H9 (cell line): ENCODE measurements around the gene EXOC2. TPM values are rescaled to one million over a fixed set of nuclear protein-coding genes. Genes with fewer than 3 reads are reported as not detected.

Experiments
- DNase-seq: peaks from one replicate; pipeline ENCODE4 v3.0.0-alpha.2; 2017
- H2AFZ ChIP-seq: one replicate; pipeline ENCODE4 v1.6.1; 2013; ENCODE audit warnings: mild to moderate bottlenecking, low read length, control low read depth, moderate library complexity
- H2AK5ac ChIP-seq: 2 replicates; pipeline ENCODE4 v1.6.1; 2013; ENCODE audit warnings: low read length, control low read depth, mixed read lengths; ENCODE audit not compliant: insufficient read length
- H2BK120ac ChIP-seq: one replicate; pipeline ENCODE4 v1.6.1; 2013; ENCODE audit warnings: low read depth, mild to moderate bottlenecking, low read length, control low read depth, inconsistent platforms; ENCODE audit not compliant: poor library complexity, severe bottlenecking
- H2BK12ac ChIP-seq: 2 replicates; pipeline ENCODE4 v1.6.1; 2013; ENCODE audit warnings: low read length, control low read depth, mixed read lengths, low read depth; ENCODE audit not compliant: insufficient read length
- H2BK15ac ChIP-seq: 2 replicates; pipeline ENCODE4 v1.6.1; 2013; ENCODE audit warnings: low read depth, low read length, control low read depth
- H2BK20ac ChIP-seq: one replicate; pipeline ENCODE4 v1.6.1; 2013; ENCODE audit warnings: low read depth, mild to moderate bottlenecking, low read length, control low read depth, inconsistent platforms; ENCODE audit not compliant: poor library complexity, severe bottlenecking
- H2BK5ac ChIP-seq: 2 replicates; pipeline ENCODE4 v1.6.1; 2013; ENCODE audit warnings: low read length, control low read depth, mixed read lengths; ENCODE audit not compliant: insufficient read length
- H3K14ac ChIP-seq: 2 replicates; pipeline ENCODE4 v1.6.1; 2013; ENCODE audit warnings: low read length, control low read depth; ENCODE audit not compliant: insufficient read depth
- H3K18ac ChIP-seq: 2 replicates; pipeline ENCODE4 v1.6.1; 2013; ENCODE audit warnings: low read depth, mild to moderate bottlenecking, mixed read lengths, low read length, control low read depth; ENCODE audit not compliant: insufficient read length
- H3K23ac ChIP-seq: 2 replicates; pipeline ENCODE4 v1.6.1; 2013; ENCODE audit warnings: low read length, control low read depth, mixed read lengths, low read depth; ENCODE audit not compliant: insufficient read length
- H3K23me2 ChIP-seq: 2 replicates; pipeline ENCODE4 v1.6.1; 2013; ENCODE audit warnings: low read depth, mild to moderate bottlenecking, mixed read lengths, low read length, control low read depth; ENCODE audit not compliant: insufficient read length, poor library complexity, severe bottlenecking
- H3K27ac ChIP-seq: 2 replicates; pipeline ENCODE4 v1.5.1; 2013; ENCODE audit warnings: low read length, control low read depth, mixed read lengths, low read depth; ENCODE audit not compliant: insufficient read length
- H3K27me3 ChIP-seq: 2 replicates; pipeline ENCODE4 v1.6.1; 2013; ENCODE audit warnings: low read length, control low read depth, inconsistent platforms; ENCODE audit not compliant: insufficient read depth
- H3K4ac ChIP-seq: 2 replicates; pipeline ENCODE4 v1.6.1; 2013; ENCODE audit warnings: low read depth, mild to moderate bottlenecking, control low read depth, inconsistent platforms, low read length, moderate library complexity
- H3K4me1 ChIP-seq: 2 replicates; pipeline ENCODE4 v1.6.1; 2013; ENCODE audit warnings: low read length, control low read depth, inconsistent platforms; ENCODE audit not compliant: insufficient read depth
- H3K4me2 ChIP-seq: 2 replicates; pipeline ENCODE4 v1.6.1; 2013; ENCODE audit warnings: low read length, control low read depth, mixed read lengths; ENCODE audit not compliant: insufficient read length, insufficient read depth
- H3K56ac ChIP-seq: 2 replicates; pipeline ENCODE4 v1.6.1; 2013; ENCODE audit warnings: low read depth, mild to moderate bottlenecking, mixed read lengths, low read length, control low read depth; ENCODE audit not compliant: insufficient read length
- H3K79me1 ChIP-seq: 2 replicates; pipeline ENCODE4 v1.6.1; 2013; ENCODE audit warnings: low read depth, mild to moderate bottlenecking, moderate library complexity, low read length, control low read depth, inconsistent platforms; ENCODE audit not compliant: insufficient read depth, poor library complexity, severe bottlenecking
- H3K79me2 ChIP-seq: 2 replicates; pipeline ENCODE4 v1.6.1; 2013; ENCODE audit warnings: low read length, control low read depth, inconsistent platforms; ENCODE audit not compliant: insufficient read depth
- H3K9ac ChIP-seq: 2 replicates; pipeline ENCODE4 v1.6.1; 2013; ENCODE audit warnings: low read length, control low read depth, mixed read lengths; ENCODE audit not compliant: insufficient read length; ENCODE audit errors: extremely low read depth
- H3K9me3 ChIP-seq: one replicate; pipeline ENCODE4 v1.6.1; 2013; ENCODE audit warnings: low read depth, low read length, inconsistent platforms; ENCODE audit not compliant: control insufficient read depth
- H3T11ph ChIP-seq: one replicate; pipeline ENCODE4 v1.6.1; 2013; ENCODE audit warnings: mild to moderate bottlenecking, low read length, control low read depth, inconsistent platforms
- H4K20me1 ChIP-seq: one replicate; pipeline ENCODE4 v1.6.1; 2013; ENCODE audit not compliant: control insufficient read depth, insufficient read length, insufficient read depth
- H4K5ac ChIP-seq: 2 replicates; pipeline ENCODE4 v1.6.1; 2013; ENCODE audit warnings: low read depth, mild to moderate bottlenecking, mixed read lengths, low read length, control low read depth; ENCODE audit not compliant: insufficient read length
- H4K8ac ChIP-seq: replicated peaks from 2 replicates; pipeline ENCODE4 v1.6.1; 2013; ENCODE audit warnings: low read length, control low read depth, mixed read lengths, low read depth; ENCODE audit not compliant: insufficient read length
- H4K91ac ChIP-seq: 2 replicates; pipeline ENCODE4 v1.6.1; 2013; ENCODE audit warnings: low read depth, mild to moderate bottlenecking, moderate library complexity, mixed read lengths, low read length, control low read depth; ENCODE audit not compliant: insufficient read length
- H3K27ac Mint-ChIP-seq, 3 experiments: 2 replicates in 2 of 3; 3 replicates in 1 of 3; pipeline ENCODE4 v1.8.0; 2020 to 2021; ENCODE audit warnings: mixed read lengths in 3 of 3, mild to moderate bottlenecking in 1 of 3, moderate library complexity in 1 of 3
- H3K27me3 Mint-ChIP-seq: 2 replicates; pipeline ENCODE4 v1.8.0; 2021; ENCODE audit warnings: low read depth, mild to moderate bottlenecking, moderate library complexity, mixed read lengths
- H3K36me3 Mint-ChIP-seq, 3 experiments: 2 replicates in 2 of 3; 3 replicates in 1 of 3; pipeline ENCODE4 v1.8.0; 2020 to 2021; ENCODE audit warnings: low read depth in 3 of 3, mixed read lengths in 3 of 3; ENCODE audit not compliant: insufficient read depth in 1 of 3
- H3K4me1 Mint-ChIP-seq, 2 experiments: 2 replicates each; pipeline ENCODE4 v1.8.0; 2020; ENCODE audit warnings: mixed read lengths in 2 of 2
- H3K4me3 Mint-ChIP-seq, 2 experiments: 2 replicates in 1 of 2; 3 replicates in 1 of 2; pipeline ENCODE4 v1.8.0; 2020 to 2021; ENCODE audit warnings: mild to moderate bottlenecking in 2 of 2, mixed read lengths in 2 of 2, moderate library complexity in 1 of 2
- H3K9me3 Mint-ChIP-seq, 2 experiments: 2 replicates in 1 of 2; 3 replicates in 1 of 2; pipeline ENCODE4 v1.8.0; 2020; ENCODE audit warnings: mild to moderate bottlenecking in 2 of 2, mixed read lengths in 2 of 2, moderate library complexity in 1 of 2
- WGBS: extraction: QIAGEN DNeasy Blood & Tissue Kit; methylation state at CpG from one replicate; pipeline ENCODE4 v1.1.7; 2013; ENCODE audit warnings: missing lambda C conversion rate, low lambda C conversion rate, mixed read lengths; ENCODE audit not compliant: insufficient read length; ENCODE audit errors: extremely low coverage; 5-methylcytosine and 5-hydroxymethylcytosine counted together
- total RNA-seq: library from RNA; stranded (reverse); gene quantifications from 2 replicates; pipeline ENCODE4 v1.2.1, GENCODE V29; 2021
- TF ChIP-seq, protein P1 (sequence below): fragments of 200-600 bp; sonication (generic); conservative IDR thresholded peaks from 3 replicates; pipeline ENCODE4 v1.8.0; 2021; ENCODE audit warnings: antibody characterized with exemption, mild to moderate bottlenecking

Gene EXOC2
- total RNA-seq, 1 experiment from 2014 or later, result 29.9 TPM

DNA sequence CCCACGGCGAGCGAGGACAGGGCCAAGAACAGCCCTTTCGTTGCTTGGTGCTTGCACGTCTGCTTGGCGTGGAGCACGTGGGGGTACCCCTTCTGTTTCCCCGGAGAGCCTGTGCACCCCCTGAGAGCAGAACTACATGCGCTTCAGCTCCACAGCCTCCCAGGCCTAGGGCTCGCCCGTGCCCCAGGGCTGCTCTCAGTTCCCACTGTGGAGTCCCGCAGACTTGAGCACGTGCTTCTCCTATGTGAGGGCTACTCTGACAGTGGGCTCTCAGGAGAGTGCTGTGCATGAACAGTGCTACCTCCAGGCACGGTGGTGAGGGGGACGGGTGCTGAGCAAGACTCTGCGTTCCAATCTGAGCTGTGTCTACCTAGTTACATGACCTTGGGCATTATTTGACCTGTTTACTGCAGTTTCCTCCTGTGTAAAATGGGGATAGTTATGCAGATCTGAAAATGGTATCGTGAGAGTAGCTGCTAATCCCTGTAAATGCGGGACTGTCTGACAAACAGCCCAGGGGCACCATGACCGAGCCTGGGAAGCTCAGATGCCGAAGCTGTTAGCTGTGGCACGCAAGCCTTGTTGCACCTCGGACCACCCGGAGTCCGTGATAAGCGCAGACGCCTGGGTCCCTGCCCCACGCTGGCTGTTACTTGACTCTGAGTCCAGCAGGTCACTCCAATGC is 219.0 kb downstream of the EXOC2 start:
- H2BK5ac ChIP-seq, result no peak overlapping the region
- WGBS, result no CpG with 5 or more reads among the region's 27 CpGs
- H3K79me2 ChIP-seq, result no peaks in the 10 kb centered on the region
- TF ChIP-seq, protein P1, sequence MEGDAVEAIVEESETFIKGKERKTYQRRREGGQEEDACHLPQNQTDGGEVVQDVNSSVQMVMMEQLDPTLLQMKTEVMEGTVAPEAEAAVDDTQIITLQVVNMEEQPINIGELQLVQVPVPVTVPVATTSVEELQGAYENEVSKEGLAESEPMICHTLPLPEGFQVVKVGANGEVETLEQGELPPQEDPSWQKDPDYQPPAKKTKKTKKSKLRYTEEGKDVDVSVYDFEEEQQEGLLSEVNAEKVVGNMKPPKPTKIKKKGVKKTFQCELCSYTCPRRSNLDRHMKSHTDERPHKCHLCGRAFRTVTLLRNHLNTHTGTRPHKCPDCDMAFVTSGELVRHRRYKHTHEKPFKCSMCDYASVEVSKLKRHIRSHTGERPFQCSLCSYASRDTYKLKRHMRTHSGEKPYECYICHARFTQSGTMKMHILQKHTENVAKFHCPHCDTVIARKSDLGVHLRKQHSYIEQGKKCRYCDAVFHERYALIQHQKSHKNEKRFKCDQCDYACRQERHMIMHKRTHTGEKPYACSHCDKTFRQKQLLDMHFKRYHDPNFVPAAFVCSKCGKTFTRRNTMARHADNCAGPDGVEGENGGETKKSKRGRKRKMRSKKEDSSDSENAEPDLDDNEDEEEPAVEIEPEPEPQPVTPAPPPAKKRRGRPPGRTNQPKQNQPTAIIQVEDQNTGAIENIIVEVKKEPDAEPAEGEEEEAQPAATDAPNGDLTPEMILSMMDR, result no peak
- H4K20me1 ChIP-seq, result no peaks in the 10 kb centered on the region
- H3K27me3 ChIP-seq, result no peaks in the 10 kb centered on the region
- H3K4me1 ChIP-seq, result no peaks in the 10 kb centered on the region
- H3K23ac ChIP-seq, result no peak overlapping the region
- H3K27me3 Mint-ChIP-seq, result no peaks in the 10 kb centered on the region; the same call in 1 of the 2 replicates
- no peak overlapping the region for H3K4me2 ChIP-seq
- no peaks in the 10 kb centered on the region for H3K36me3 Mint-ChIP-seq
- no peak overlapping the region for H4K5ac ChIP-seq
- H2BK15ac ChIP-seq, result no peak overlapping the region
- no peaks in the 10 kb centered on the region for H3K23me2 ChIP-seq
- H3K4ac ChIP-seq, result no peak overlapping the region
- no peak overlapping the region for H3K9ac ChIP-seq
- no peak overlapping the region for H4K91ac ChIP-seq
- H2AK5ac ChIP-seq, result no peak overlapping the region
- no peak overlapping the region for H3K4me3 Mint-ChIP-seq
- no peaks in the 10 kb centered on the region for H3K79me1 ChIP-seq
- H3K27ac ChIP-seq, result no peak overlapping the region
- H3T11ph ChIP-seq, result no peak overlapping the region
- H3K56ac ChIP-seq, result no peak overlapping the region
- peaks cover 0 to 1% of the 10 kb centered on the region in 2 experiments; a peak in 1 of 5 replicates for H3K9me3 Mint-ChIP-seq
- H4K8ac ChIP-seq, result no peak overlapping the region
- H3K18ac ChIP-seq, result no peak overlapping the region
- no peak for DNase-seq
- H2AFZ ChIP-seq, result no peak overlapping the region
- H2BK12ac ChIP-seq, result no peak overlapping the region
- H3K4me1 Mint-ChIP-seq, result peaks cover 4 to 11% of the 10 kb centered on the region in 2 experiments; a peak in 2 of 4 replicates
- H3K14ac ChIP-seq, result no peak overlapping the region
- H3K9me3 ChIP-seq, result no peaks in the 10 kb centered on the region
- no peak overlapping the region for H2BK20ac ChIP-seq
- H2BK120ac ChIP-seq, result no peak overlapping the region
- peak overlapping the region in 1 of 3 experiments; percentile 5; a peak in 1 of 7 replicates for H3K27ac Mint-ChIP-seq
